T-helper 1 cell treated with Interleukin-12 subunit alpha and Interleukin-12 subunit beta and Interleukin-4 antibody, amounts not matched to agents 30 μg/mL and 1 μg/mL, for 36 hours (primary cell): ENCODE data around the gene VOPP1.
"Not testable (repeated sequence)": the region's sequence is repeated elsewhere in the genome, so short reads cannot be mapped to it uniquely, and the experiment has no call there.

Experiments
- H3K27ac Mint-ChIP-seq: one replicate; pipeline ENCODE4 v1.8.0; 2021; ENCODE audit warnings: mild to moderate bottlenecking, mixed read lengths
- H3K27me3 Mint-ChIP-seq: one replicate; pipeline ENCODE4 v1.8.0; 2021; ENCODE audit warnings: low read depth, mixed read lengths
- H3K36me3 Mint-ChIP-seq: one replicate; pipeline ENCODE4 v1.8.0; 2021; ENCODE audit warnings: low read depth, mixed read lengths
- H3K4me1 Mint-ChIP-seq: one replicate; pipeline ENCODE4 v1.8.0; 2021; ENCODE audit warnings: low read depth, mixed read lengths
- H3K4me3 Mint-ChIP-seq: one replicate; pipeline ENCODE4 v1.8.0; 2021; ENCODE audit warnings: mild to moderate bottlenecking, moderate library complexity, mixed read lengths
- H3K9me3 Mint-ChIP-seq: one replicate; pipeline ENCODE4 v1.8.0; 2021; ENCODE audit warnings: mixed read lengths

Gene VOPP1

DNA sequence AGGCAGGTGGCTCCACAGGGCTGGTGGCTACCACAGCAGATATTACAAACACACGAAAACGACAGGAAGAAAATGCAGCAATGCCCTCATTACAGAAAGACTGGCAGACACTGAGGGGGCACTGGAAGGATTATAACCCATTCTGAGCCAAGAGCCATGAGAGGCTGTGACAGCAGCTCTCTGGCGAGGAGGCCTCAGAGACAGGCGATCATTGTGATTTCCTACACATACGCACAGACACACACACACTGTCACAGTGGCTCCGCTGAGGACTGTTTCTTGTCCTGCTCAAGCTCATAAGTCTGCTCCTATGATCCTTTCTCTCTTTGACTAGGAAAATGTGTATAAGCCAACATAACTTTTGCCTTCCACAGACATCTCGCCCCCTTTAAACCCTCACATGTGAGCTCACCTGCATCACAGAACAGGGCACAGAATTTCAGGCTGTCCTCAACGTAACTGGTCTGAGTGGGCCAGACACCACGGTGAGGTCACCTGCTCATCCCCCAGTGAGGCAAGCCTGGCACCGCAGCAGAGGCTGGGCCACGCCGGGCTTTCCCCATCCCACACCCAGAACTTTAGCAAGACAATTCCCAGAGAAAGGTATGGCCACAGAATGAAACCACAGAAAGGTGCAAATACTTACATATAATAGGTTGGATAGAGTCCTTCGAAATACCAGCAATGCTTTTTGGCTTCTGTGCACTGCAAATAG, 51.7 kb downstream of the VOPP1 start:
- no peaks in the 10 kb centered on the region for H3K27me3 Mint-ChIP-seq
- H3K27ac Mint-ChIP-seq = peak overlapping the region; percentile 60
- peaks cover 52% of the 10 kb centered on the region for H3K36me3 Mint-ChIP-seq
- H3K9me3 Mint-ChIP-seq = no peaks in the 10 kb centered on the region
- H3K4me3 Mint-ChIP-seq = no peak overlapping the region
- H3K4me1 Mint-ChIP-seq = peaks cover 73% of the 10 kb centered on the region

- Mint-ChIP-seq H3K4me1 (peaks cover 69% of the 10 kb centered on the region), H3K4me3 (no peak overlapping the region), H3K9me3 (no peaks in the 10 kb centered on the region), H3K27ac (peak overlapping the region; percentile 2), H3K36me3 (peaks cover 55% of the 10 kb centered on the region), H3K27me3 (no peaks in the 10 kb centered on the region)
Observed at GRCh38 chr7:55518836-55519235, 53.5 kb downstream of the VOPP1 start.

DNA sequence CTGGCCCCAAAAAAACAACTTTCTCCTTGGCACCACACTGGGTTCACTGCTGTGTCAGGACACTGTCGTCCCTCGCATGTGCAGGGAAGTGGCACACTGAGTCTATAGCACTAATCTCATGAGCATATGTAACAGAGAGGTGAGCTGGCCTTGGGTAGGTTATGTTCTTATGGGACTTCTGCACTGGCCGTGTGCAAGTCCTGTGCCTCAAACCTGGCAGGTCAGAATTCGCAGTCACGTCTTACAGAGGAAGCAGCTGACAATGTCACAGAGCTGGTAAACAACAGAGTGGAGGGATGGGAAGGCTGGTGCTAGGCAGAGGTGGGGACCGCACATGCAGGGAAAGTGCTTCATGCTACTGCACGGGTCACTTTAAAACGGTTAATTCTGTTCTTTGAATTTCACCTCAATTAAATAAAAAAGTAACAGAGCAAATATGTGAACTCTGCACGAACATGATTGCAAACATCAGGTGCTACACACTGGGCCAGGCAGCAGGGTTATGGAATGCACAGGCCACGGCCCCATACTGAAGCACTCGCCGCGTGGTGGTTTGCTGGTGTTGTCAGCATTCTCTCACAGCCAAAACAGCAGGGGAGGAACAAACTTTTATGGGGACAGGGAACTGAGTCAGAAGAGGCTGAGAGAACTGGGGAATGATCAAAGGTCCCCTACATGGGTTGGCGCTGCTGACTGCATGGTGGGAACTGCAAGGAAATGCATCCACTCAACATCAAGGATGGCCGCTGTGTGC, 54.2 kb downstream of the VOPP1 start:
- peaks cover 59% of the 10 kb centered on the region for H3K36me3 Mint-ChIP-seq
- no peaks in the 10 kb centered on the region for H3K27me3 Mint-ChIP-seq
- H3K9me3 Mint-ChIP-seq = no peaks in the 10 kb centered on the region
- no peak overlapping the region for H3K4me3 Mint-ChIP-seq
- peaks cover 65% of the 10 kb centered on the region for H3K4me1 Mint-ChIP-seq
- peak overlapping the region; percentile 45 for H3K27ac Mint-ChIP-seq

DNA sequence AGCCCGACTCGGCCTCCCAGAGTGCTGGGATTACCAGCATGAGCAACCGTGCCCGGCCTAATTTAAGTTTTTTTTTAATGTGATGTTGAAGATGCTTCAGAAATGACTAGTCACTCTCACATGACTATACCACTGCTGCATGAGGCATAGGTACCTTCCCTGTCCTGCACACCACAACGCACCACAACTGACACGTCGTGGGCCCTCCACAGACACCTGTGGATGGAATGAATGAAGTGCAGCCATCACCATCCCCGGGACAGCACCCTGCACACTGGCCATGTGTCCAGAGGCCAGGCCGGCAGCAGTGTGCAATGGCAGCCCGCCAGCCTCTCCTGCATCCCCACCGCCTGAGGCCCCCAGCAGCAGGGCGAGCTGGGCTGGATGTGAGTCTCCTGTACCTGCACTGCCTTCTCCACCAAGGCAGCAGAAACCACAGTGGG, 55.1 kb downstream of the VOPP1 start:
- H3K4me3 Mint-ChIP-seq = peak overlapping the region; percentile 6
- peaks cover 67% of the 10 kb centered on the region for H3K4me1 Mint-ChIP-seq
- no peaks in the 10 kb centered on the region for H3K9me3 Mint-ChIP-seq
- no peaks in the 10 kb centered on the region for H3K27me3 Mint-ChIP-seq
- peak overlapping the region; percentile 58 for H3K27ac Mint-ChIP-seq
- H3K36me3 Mint-ChIP-seq = peaks cover 63% of the 10 kb centered on the region

- H3K4me1 Mint-ChIP-seq = peaks cover 70% of the 10 kb centered on the region
- H3K27me3 Mint-ChIP-seq = no peaks in the 10 kb centered on the region
- H3K4me3 Mint-ChIP-seq = peak overlapping the region; percentile 45
- peaks cover 66% of the 10 kb centered on the region for H3K36me3 Mint-ChIP-seq
- no peaks in the 10 kb centered on the region for H3K9me3 Mint-ChIP-seq
- H3K27ac Mint-ChIP-seq = peak overlapping the region; percentile 74
Observed at GRCh38 chr7:55516409-55516808, 55.9 kb downstream of the VOPP1 start.

- H3K27me3 Mint-ChIP-seq = no peaks in the 10 kb centered on the region
- H3K9me3 Mint-ChIP-seq = no peaks in the 10 kb centered on the region
- peaks cover 65% of the 10 kb centered on the region for H3K36me3 Mint-ChIP-seq
- peak overlapping the region; percentile 45 for H3K4me3 Mint-ChIP-seq
- H3K4me1 Mint-ChIP-seq = peaks cover 72% of the 10 kb centered on the region
- peak overlapping the region; percentile 74 for H3K27ac Mint-ChIP-seq
Observed at GRCh38 chr7:55515569-55516279, 56.6 kb downstream of the VOPP1 start.

- Mint-ChIP-seq H3K36me3 (peaks cover 62% of the 10 kb centered on the region), H3K9me3 (no peaks in the 10 kb centered on the region), H3K27ac (peak overlapping the region; percentile 16), H3K27me3 (no peaks in the 10 kb centered on the region), H3K4me3 (no peak overlapping the region), H3K4me1 (peaks cover 72% of the 10 kb centered on the region)
Observed at GRCh38 chr7:55514546-55515265, 57.6 kb downstream of the VOPP1 start.

DNA sequence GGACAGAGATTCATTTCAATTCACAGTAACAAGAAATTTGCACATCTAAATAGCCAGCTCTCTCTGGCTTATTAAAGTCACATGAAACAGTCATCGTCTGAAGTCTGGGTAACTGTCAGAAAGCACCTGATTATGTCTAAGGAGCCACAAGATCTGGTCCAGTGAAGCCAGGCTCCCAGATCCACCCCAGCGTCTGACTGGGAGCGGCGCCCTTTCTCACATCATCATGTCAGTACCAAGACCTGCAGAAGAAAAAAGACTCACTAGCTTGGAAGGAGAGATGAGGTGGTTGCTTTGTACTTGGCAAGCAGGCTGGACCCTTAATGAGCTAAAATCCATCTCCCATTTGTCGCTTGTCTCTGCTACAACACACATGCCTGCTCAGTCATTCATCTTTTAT, 58.4 kb downstream of the VOPP1 start:
- H3K27ac Mint-ChIP-seq = peak overlapping the region; percentile 9
- peaks cover 54% of the 10 kb centered on the region for H3K36me3 Mint-ChIP-seq
- no peaks in the 10 kb centered on the region for H3K9me3 Mint-ChIP-seq
- no peaks in the 10 kb centered on the region for H3K27me3 Mint-ChIP-seq
- no peak overlapping the region for H3K4me3 Mint-ChIP-seq
- H3K4me1 Mint-ChIP-seq = peaks cover 72% of the 10 kb centered on the region

DNA sequence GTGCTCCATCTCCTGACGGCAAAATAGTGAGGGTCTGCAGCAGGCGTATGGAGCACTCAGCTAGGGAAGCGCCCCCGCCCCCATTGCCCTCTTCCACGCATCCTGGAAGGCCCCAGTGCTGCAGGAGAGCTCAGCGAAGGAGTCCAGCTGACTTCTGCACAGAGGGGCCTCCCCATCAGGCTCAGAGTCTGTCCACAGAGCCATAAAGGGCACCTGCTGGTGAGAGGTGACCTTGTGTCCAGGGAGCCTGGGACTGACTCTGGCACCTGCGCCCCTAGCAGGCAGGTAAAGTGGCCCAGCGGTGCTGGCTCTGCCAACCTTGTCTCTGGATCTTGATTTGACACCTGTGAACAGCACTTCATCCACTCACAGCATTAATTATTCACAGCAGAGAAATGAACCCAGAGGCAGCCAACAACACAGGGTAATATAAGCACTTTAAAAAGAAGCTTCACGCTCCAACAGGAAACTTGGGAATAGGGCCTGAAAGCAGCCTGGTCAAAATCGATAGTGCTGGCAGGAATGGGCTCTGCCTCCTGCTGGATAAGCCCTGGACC, 59.6 kb downstream of the VOPP1 start:
- Mint-ChIP-seq H3K4me1 (peaks cover 67% of the 10 kb centered on the region), H3K9me3 (no peaks in the 10 kb centered on the region), H3K27ac (no peak overlapping the region), H3K27me3 (no peaks in the 10 kb centered on the region), H3K36me3 (peaks cover 46% of the 10 kb centered on the region), H3K4me3 (no peak overlapping the region)

DNA sequence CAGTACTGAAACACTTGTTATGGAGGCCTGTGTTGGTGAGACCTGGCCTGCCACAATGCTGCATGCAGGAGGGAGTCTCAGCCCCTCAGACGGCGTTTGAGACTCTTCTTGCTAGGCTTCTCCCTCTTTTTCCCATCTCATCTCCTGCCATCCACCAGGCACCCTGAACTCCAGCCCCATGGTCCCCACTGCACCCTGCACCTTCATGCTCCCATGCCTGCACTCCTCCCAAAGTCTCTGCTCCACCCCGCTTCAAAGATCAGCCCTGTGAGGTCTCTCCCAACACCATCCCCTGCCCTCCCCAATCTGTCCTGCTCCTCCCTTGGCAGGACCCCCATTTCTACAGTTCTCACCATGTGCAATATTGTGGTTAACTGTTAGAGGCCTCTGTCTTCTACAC, 61.7 kb downstream of the VOPP1 start:
- Mint-ChIP-seq H3K36me3 (peaks cover 36% of the 10 kb centered on the region), H3K27ac (peak overlapping the region; percentile 73), H3K27me3 (no peaks in the 10 kb centered on the region), H3K4me3 (no peak overlapping the region), H3K4me1 (peaks cover 58% of the 10 kb centered on the region), H3K9me3 (no peaks in the 10 kb centered on the region)

- Mint-ChIP-seq H3K36me3 (peaks cover 37% of the 10 kb centered on the region), H3K4me1 (peaks cover 59% of the 10 kb centered on the region)
- H3K4me3 Mint-ChIP-seq, H3K27me3 Mint-ChIP-seq, H3K9me3 Mint-ChIP-seq, H3K27ac Mint-ChIP-seq: not testable (repeated sequence)
Observed at GRCh38 chr7:55510206-55510605, 62.1 kb downstream of the VOPP1 start.

- peaks cover 65% of the 10 kb centered on the region for H3K4me1 Mint-ChIP-seq
- H3K27me3 Mint-ChIP-seq = no peaks in the 10 kb centered on the region
- no peak overlapping the region for H3K4me3 Mint-ChIP-seq
- H3K36me3 Mint-ChIP-seq = peaks cover 40% of the 10 kb centered on the region
- H3K9me3 Mint-ChIP-seq = no peaks in the 10 kb centered on the region
- H3K27ac Mint-ChIP-seq = no peak overlapping the region
Observed at GRCh38 chr7:55509322-55509721, 63.0 kb downstream of the VOPP1 start.

GRCh38 chr7:55508221-55509011, 63.9 kb downstream of the VOPP1 start:
- H3K9me3 Mint-ChIP-seq = no peaks in the 10 kb centered on the region
- H3K27me3 Mint-ChIP-seq = no peaks in the 10 kb centered on the region
- no peak overlapping the region for H3K4me3 Mint-ChIP-seq
- H3K4me1 Mint-ChIP-seq = peaks cover 61% of the 10 kb centered on the region
- H3K27ac Mint-ChIP-seq = no peak overlapping the region
- H3K36me3 Mint-ChIP-seq = peaks cover 42% of the 10 kb centered on the region
